A549 (cell line): Measurements from ENCODE around the gene NBPF1. TPM values are rescaled to one million over a fixed set of nuclear protein-coding genes. Genes with fewer than 3 reads are reported as not detected.
A peak's percentile ranks its signal among the peaks of the same experiment; 100 is the strongest.
"Not testable (repeated sequence)": the region's sequence is repeated elsewhere in the genome, so short reads cannot be mapped to it uniquely, and the experiment has no call there.

ENCODE experiments used
- ATAC-seq, 2 experiments: fragments of 200-7000 bp in 1 of 2; fragments of >200 bp in 1 of 2; cut with Nextera tagmentation in 1 of 2; cut with Tn5 transposase in 1 of 2; 3 replicates each; pipeline versions ENCODE4 v1.8.0 to v1.9.1; 2018 to 2020; ENCODE audit warnings: mild to moderate bottlenecking in 1 of 2, moderate library complexity in 1 of 2
- CTCF ChIA-PET: fragments of 300-600 bp; sonication (Branson Sonifier 250); formaldehyde crosslinking; extraction: SDS; loops from one replicate; lab custom pipeline; 2021; ENCODE audit warnings: antibody characterized with exemption, inconsistent platforms; lab: Yijun Ruan, JAX
- POLR2A ChIA-PET: fragments of 350-600 bp; formaldehyde crosslinking; extraction: SDS; loops from one replicate; lab custom pipeline; 2021; ENCODE audit warnings: antibody characterized with exemption, inconsistent platforms; lab: Yijun Ruan, JAX
- DNase-seq, 2 experiments: peaks; one replicate each; pipeline versions ENCODE4 v3.0.0 to v3.0.0-alpha.2; 2011 to 2016; ENCODE audit warnings: low read depth in 1 of 2, low spot score in 1 of 2
- FAIRE-seq: peaks from 2 replicates; lab custom pipeline; 2011; peaks lifted over from hg19 to GRCh38; lab: Jason Lieb, UNC
- H3K27ac ChIP-seq, 2 experiments: fragments of >200 bp; sonication (Bioruptor Twin); formaldehyde crosslinking; 3 replicates each; pipeline ENCODE4 v1.5.1; 2016 to 2017
- H3K4me1 ChIP-seq: fragments of >200 bp; sonication (Bioruptor Twin); formaldehyde crosslinking; 3 replicates; pipeline ENCODE4 v1.6.1; 2016
- H3K4me2 ChIP-seq: fragments of >200 bp; sonication (Bioruptor Twin); formaldehyde crosslinking; 3 replicates; pipeline ENCODE4 v1.6.1; 2016
- H3K4me3 ChIP-seq: fragments of >200 bp; sonication (Bioruptor Twin); formaldehyde crosslinking; 3 replicates; pipeline ENCODE4 v1.5.1; 2016
- H3K9me3 ChIP-seq: fragments of >200 bp; sonication (Bioruptor Twin); formaldehyde crosslinking; 3 replicates; pipeline ENCODE4 v1.6.1; 2016
- CBX2 ChIP-seq: fragments of 200-600 bp; sonication (generic); IDR thresholded peaks from 2 replicates; pipeline ENCODE4 v1.6.1; 2016; ENCODE audit warnings: low read depth, mild to moderate bottlenecking, borderline replicate concordance
- CHD2 ChIP-seq: fragments of 150-350 bp; IDR thresholded peaks from 2 replicates; pipeline ENCODE4 v1.6.1; 2014; ENCODE audit warnings: low read length; ENCODE audit not compliant: partially characterized antibody
- FOSB ChIP-seq: fragments of 250-450 bp; sonication (Bioruptor Pico); IDR thresholded peaks from 2 replicates; pipeline ENCODE4 v1.5.0; 2020; ENCODE audit warnings: mild to moderate bottlenecking, moderate library complexity
- FOXS1 ChIP-seq: fragments of 250-450 bp; sonication (Bioruptor Pico); IDR thresholded peaks from 2 replicates; pipeline ENCODE4 v1.5.0; 2020; ENCODE audit warnings: mild to moderate bottlenecking, moderate library complexity
- HOXA7 ChIP-seq: fragments of 250-450 bp; sonication (Bioruptor Pico); IDR thresholded peaks from 2 replicates; pipeline ENCODE4 v1.5.0; 2020; ENCODE audit warnings: mild to moderate bottlenecking, moderate library complexity
- MAFK ChIP-seq: fragments of 450-650 bp; IDR thresholded peaks from 2 replicates; pipeline ENCODE4 v1.6.1; 2014; ENCODE audit not compliant: partially characterized antibody
- MAZ ChIP-seq: fragments of 150-350 bp; IDR thresholded peaks from 2 replicates; pipeline ENCODE4 v1.6.1; 2014; ENCODE audit warnings: antibody characterized with exemption, low read depth, low read length, borderline replicate concordance
- POLR2AphosphoS2 ChIP-seq: conservative IDR thresholded peaks from 2 replicates; pipeline ENCODE4 v1.6.1; 2012; ENCODE audit warnings: low read length, improper control_type of control experiment, inconsistent platforms
- TP53 ChIP-seq: fragments of 250-450 bp; sonication (Bioruptor Pico); IDR thresholded peaks from 2 replicates; pipeline ENCODE4 v1.5.0; 2021; ENCODE audit warnings: mild to moderate bottlenecking, moderate library complexity
- ZNF302 ChIP-seq: fragments of 250-450 bp; sonication (Bioruptor Pico); IDR thresholded peaks from 2 replicates; pipeline ENCODE4 v1.9.0; 2021; ENCODE audit warnings: inconsistent platforms, mild to moderate bottlenecking, moderate library complexity
- WGBS: methylation state at CpG from one replicate; pipeline ENCODE4 v1.1.6; 2017; ENCODE audit errors: missing lambda C conversion rate; 5-methylcytosine and 5-hydroxymethylcytosine counted together
- polyA plus RNA-seq, 4 experiments: library from polyadenylated mRNA; depleted of rRNA in 3 of 4; stranded (reverse); fragments of >200 nt; fragmentation: RNase III in 1 of 4; extraction: RNeasy Plus Mini Kit Qiagen cat#74134 plus additional on column Dnase treatment in 1 of 4; gene quantifications; 2 replicates in 3 of 4; 3 replicates in 1 of 4; pipeline ENCODE4 v1.2.3, GENCODE V29; 2011 to 2017
- TF ChIP-seq, protein P1 (sequence below): IDR thresholded peaks from 2 replicates; pipeline ENCODE4 v1.6.1; 2012
- TF ChIP-seq, protein P2 (sequence below): fragments of >200 bp; sonication (Bioruptor Twin); formaldehyde crosslinking; IDR thresholded peaks from 3 replicates; pipeline ENCODE4 v1.6.1; 2016

The NBPF1 gene
- polyA plus RNA-seq, 2 of the 4 experiments (the other 2 are of a cell fraction) = 23.9 to 36.8 TPM

DNA sequence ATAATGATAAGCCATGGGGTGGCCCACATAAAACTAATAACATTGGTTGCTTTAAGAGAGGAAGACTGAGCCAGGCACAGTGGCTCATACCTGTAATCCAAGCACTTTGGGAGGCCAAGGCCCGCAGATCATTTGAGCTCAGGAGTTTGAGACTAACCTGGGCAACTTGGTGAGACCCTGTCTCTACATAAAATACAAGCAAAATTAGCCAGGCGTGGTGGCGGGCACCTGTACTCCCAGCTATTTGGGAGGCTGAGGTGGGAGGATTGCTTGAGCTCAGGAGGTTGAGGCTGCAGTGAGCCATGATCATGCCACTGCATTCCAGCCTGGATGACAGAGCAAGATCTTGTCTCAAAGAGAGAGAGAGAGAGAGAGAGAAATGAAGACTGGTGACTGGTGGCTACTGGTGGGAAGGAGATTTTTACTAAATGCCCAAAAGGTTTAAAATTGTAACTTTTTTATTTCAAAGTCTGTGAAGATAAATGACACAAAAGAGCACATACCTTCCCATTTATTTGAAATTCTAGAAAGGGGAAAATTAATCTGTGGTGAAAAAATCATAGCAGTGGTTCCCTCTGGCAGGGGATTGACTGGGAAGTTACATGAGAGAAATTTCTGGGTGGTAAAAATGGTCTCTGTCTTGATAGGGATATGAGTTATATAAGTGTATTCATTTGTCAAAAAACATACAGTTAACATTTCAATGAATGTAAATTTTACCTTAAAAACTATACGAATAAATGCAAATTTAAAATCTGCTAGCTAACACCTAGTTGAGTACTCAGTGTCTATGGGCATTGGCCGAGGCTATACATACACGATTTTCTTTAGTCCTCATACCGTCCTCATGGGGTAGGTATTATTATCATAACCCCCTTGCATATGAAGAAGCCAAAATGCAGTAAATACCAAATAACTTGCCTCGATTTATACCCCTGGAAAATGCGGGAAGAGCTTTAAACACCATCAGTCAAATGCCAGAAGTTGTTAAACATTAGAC lies 2.2 kb upstream of the NBPF1 start:
- CTCF ChIA-PET = interaction anchor here (1.2 to 9.0 kb wide), 7 partner anchors 9 to 345 kb away, joined by 3 to 98 read pairs (median 4); no protein-coding TSS in a partner anchor
- peaks cover 15% of the 10 kb centered on the region for H3K4me1 ChIP-seq
- POLR2A ChIA-PET = no interaction called here
- no peak overlapping the region for H3K4me3 ChIP-seq
- FAIRE-seq = no peak
- no peak overlapping the region for H3K27ac ChIP-seq
- no peak for DNase-seq
- no peak for TF ChIP-seq CHD2
- TF ChIP-seq MAZ = no peak
- TF ChIP-seq, protein P1, sequence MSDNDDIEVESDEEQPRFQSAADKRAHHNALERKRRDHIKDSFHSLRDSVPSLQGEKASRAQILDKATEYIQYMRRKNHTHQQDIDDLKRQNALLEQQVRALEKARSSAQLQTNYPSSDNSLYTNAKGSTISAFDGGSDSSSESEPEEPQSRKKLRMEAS = no peak
- TF ChIP-seq, protein P2, sequence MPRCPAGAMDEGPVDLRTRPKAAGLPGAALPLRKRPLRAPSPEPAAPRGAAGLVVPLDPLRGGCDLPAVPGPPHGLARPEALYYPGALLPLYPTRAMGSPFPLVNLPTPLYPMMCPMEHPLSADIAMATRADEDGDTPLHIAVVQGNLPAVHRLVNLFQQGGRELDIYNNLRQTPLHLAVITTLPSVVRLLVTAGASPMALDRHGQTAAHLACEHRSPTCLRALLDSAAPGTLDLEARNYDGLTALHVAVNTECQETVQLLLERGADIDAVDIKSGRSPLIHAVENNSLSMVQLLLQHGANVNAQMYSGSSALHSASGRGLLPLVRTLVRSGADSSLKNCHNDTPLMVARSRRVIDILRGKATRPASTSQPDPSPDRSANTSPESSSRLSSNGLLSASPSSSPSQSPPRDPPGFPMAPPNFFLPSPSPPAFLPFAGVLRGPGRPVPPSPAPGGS = no peak
- TF ChIP-seq CBX2 = no peak
- TF ChIP-seq, all 56 proteins: peak for 0
- ATAC-seq = no peak
- 77% methylated on average over 9 of the region's 9 CpGs for WGBS
- Histone ChIP-seq H3K4me2 (no peak overlapping the region), H3K9me3 (no peaks in the 10 kb centered on the region)

DNA sequence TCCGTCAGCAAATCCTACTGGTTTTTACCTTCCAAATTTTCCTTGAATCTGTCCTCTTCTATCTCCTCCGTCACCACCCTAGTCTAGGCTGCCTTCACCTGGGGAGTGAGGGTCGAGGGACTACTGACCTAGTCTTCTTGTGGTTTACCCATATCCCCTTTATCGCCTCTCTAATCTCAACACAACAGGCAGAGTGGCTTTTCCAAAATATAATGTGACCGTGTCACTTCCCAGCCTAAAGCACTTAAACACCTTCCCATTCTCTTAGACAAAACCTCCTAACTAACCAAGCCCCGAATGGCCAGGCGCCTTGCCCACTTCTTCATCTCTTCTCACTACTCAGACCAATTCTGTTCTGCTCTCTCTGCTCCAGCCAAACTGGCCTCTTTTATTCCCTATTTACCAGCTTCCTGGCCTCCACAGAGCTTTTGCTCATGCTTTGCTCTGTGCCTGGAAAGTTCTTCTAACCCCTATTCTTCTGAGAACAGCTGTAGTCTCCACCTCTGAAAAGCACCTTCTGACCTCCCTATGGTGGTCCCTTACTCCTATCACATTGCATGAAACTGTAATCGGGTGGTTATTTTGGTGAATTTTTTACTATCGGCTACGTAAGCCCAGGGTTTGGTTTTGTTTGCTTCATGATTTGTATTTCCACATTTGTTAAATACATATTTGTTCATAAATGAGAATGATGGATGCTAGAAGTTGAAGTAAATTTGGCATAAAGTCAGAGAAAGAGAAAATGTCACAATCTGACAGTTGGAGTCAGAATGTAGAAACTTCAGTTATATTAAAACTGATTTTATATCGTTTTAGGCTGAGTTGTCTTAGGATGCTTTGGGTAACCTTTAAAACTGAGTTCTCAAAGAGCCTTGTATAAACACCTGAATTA lies 1.2 kb upstream of the NBPF1 start:
- H3K4me2 ChIP-seq = peak overlapping the region; percentile 72; the same call in 2 of the 3 replicates
- no peak overlapping the region for H3K4me3 ChIP-seq
- DNase-seq (no peak), ATAC-seq (no peak), FAIRE-seq (no peak)
- WGBS = 79% methylated on average over 11 of the region's 11 CpGs
- H3K4me1 ChIP-seq = peaks cover 13% of the 10 kb centered on the region
- ChIA-PET CTCF (interaction anchor here (0.6 to 9.0 kb wide), 4 partner anchors 9 to 21 kb away, joined by 3 to 98 read pairs (median 4); no protein-coding TSS in a partner anchor), POLR2A (no interaction called here)
- H3K27ac ChIP-seq = no peak overlapping the region
- TF ChIP-seq TP53 = no peak
- 0 out of 2 replicates have a peak, but pooled peaks have one; percentile 11 for TF ChIP-seq ZNF302 (CRISPR knock-in tag)
- no peaks in the 10 kb centered on the region for H3K9me3 ChIP-seq

DNA sequence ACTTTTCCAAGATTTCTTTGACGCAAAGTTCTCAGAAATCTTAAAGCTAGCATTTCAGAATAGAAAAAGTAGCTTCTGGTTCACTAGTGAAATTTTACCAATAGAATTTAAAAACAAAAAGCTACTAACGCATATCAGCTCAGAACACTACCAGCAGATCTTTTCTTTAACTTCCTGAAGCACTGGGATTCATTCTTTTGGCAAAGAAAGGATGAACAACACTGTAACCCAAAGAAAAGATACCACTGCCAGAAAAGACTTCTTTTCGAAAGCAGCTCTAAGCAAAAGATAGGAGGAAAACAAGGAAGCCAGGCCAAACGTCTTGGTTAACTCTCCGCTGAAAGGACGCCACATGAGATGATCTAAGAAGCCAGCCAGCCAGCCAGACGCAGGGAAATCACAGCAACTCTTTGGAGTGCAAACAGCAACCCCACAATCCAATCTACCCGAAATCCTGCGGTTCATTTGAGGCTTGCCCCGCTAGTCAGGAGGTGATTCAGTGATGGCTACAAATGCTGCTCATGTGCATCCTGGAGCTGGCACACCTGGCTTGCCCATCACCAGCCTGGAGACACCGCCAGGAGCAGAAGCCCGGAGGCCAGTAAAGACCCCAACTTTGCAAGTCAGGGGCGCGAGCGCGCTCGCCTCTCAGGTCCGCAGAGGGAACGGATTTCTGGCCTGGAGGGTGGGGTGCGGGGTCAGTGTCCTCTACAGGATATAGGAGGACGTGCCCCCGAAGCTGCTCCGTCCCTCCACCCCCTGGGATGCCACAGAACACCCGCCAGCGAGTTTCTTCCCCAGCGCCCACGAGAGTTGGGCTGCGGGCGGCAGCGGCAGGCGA lies 812 bp downstream of the NBPF1 start:
- Histone ChIP-seq H3K4me1 (peaks cover 20% of the 10 kb centered on the region), H3K27ac (peak overlapping the region; percentile 79 to 84), H3K9me3 (no peaks in the 10 kb centered on the region), H3K4me2 (peak overlapping the region; percentile 72), H3K4me3 (peak overlapping the region; percentile 70)
- TF ChIP-seq POLR2AphosphoS2 (no peak), FOSB (CRISPR knock-in tag) (0 out of 2 replicates have a peak, but pooled peaks have one; percentile 20), HOXA7 (CRISPR knock-in tag) (0 out of 2 replicates have a peak, but pooled peaks have one; percentile 57), MAFK (no peak), FOXS1 (CRISPR knock-in tag) (no peak)
- ChIA-PET CTCF (interaction anchor here (0.9 to 9.0 kb wide), 7 partner anchors 10 to 339 kb away, joined by 3 to 98 read pairs (median 3); no protein-coding TSS in a partner anchor), POLR2A (interaction anchor here (0.6 to 1.1 kb wide), 5 partner anchors 8 to 339 kb away, joined by 3 read pairs; no protein-coding TSS in a partner anchor)
- DNase-seq (peak; percentile 49 to 62), FAIRE-seq (no peak), ATAC-seq (peak; percentile 40 to 61)
- WGBS = 11% methylated on average over 31 of the region's 31 CpGs

DNA sequence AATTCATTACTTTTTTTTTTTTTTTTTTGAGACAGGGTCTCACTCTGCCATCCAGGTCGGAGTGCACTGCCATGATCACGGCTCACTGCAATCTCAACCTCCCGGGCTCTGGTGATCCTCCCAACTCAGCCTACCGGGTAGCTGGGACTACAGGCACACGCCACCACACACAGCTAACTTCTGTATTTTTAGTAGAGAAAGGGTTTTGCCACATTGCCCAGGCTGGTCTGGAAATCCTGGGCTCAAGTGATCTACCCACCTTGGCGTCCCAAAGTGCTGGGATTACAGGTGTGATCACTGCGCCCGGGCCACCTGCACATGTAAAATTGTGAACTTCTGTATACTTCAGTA lies 1.4 kb downstream of the NBPF1 start:
- not testable (repeated sequence) for ATAC-seq, FAIRE-seq, H3K27ac ChIP-seq, H3K9me3 ChIP-seq, DNase-seq
- H3K4me2 ChIP-seq = peak overlapping the region; percentile 72
- CTCF ChIA-PET = interaction anchor here (1.0 to 9.0 kb wide), 5 partner anchors 9 to 277 kb away, joined by 3 to 98 read pairs (median 3); no protein-coding TSS in a partner anchor
- 90% methylated on average over 8 of the region's 8 CpGs for WGBS
- H3K4me1 ChIP-seq = peaks cover 20% of the 10 kb centered on the region
- peak overlapping the region; percentile 70; the same call in 2 of the 3 replicates for H3K4me3 ChIP-seq
- POLR2A ChIA-PET = interaction anchor here (0.6 to 0.7 kb wide), 3 partner anchors 11 to 118 kb away, joined by 3 to 6 read pairs (median 3); no protein-coding TSS in a partner anchor

DNA sequence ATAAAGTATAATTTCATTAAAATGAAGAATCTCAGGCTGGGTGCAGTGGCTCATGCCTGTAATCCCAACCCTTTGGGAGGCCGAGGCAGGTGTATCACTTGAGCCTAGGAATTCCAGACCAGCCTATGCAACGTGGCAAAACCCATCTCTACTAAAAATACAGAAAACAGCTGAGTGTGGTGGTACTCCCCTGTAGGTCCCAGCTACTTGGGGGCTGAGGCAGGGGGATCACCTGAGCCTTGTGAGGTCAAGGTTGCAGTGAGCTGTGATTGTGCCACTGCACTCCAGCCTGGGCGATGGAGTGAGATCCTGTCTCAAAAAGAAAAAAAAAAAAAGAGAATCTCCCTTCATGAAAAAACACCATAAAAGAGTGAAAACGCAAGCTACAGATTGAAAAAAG lies 2.2 kb downstream of the NBPF1 start:
- FAIRE-seq, DNase-seq, ATAC-seq, POLR2A ChIA-PET, H3K9me3 ChIP-seq, H3K4me3 ChIP-seq, H3K27ac ChIP-seq, H3K4me2 ChIP-seq: not testable (repeated sequence)
- 86% methylated on average over 4 of the region's 4 CpGs for WGBS
- peaks cover 20% of the 10 kb centered on the region for H3K4me1 ChIP-seq
- CTCF ChIA-PET = interaction anchor here (1.0 to 9.0 kb wide), 2 partner anchors 13 to 81 kb away, joined by 3 to 98 read pairs; no protein-coding TSS in a partner anchor
